HepG2 (cell line): ENCODE measurements around the gene COL9A2. TPM values are rescaled to one million over a fixed set of nuclear protein-coding genes. Genes with fewer than 3 reads are reported as not detected.

Experiments used
- ATAC-seq: fragments of 200-7000 bp; cut with Tn5 transposase; 3 replicates; pipeline ENCODE4 v1.9.1; 2020; ENCODE audit warnings: mild to moderate bottlenecking, moderate library complexity
- BruUV-seq: library from RNA; stranded (reverse); fragments of 400-500 nt; replicated peaks from 2 replicates; lab custom pipeline; 2021; lab: Mats Ljungman, UMichigan
- CTCF ChIA-PET: fragments of 300-600 bp; formaldehyde crosslinking; extraction: SDS; loops from one replicate; lab custom pipeline; 2021; ENCODE audit warnings: low total read pairs, inconsistent platforms, low intra/inter-chr PET ratio; lab: Yijun Ruan, JAX
- POLR2A ChIA-PET: fragments of 350-600 bp; sonication (Branson Sonifier 250); formaldehyde crosslinking; loops from one replicate; lab custom pipeline; 2020; ENCODE audit warnings: antibody characterized with exemption, inconsistent platforms; lab: Yijun Ruan, JAX
- DNase-seq: peaks from one replicate; pipeline ENCODE4 v3.0.0-alpha.2; 2015; ENCODE audit warnings: low spot score
- FAIRE-seq: peaks from 3 replicates; lab custom pipeline; 2011; peaks lifted over from hg19 to GRCh38; lab: Jason Lieb, UNC
- H2AFZ ChIP-seq: one replicate; pipeline ENCODE4 v1.6.1; 2011; ENCODE audit warnings: low read length, inconsistent platforms
- H3K27ac ChIP-seq: fragments of 300-600 bp; 3 replicates; pipeline ENCODE4 v1.8.0; 2011; ENCODE audit warnings: mixed run types, mild to moderate bottlenecking, mixed read lengths, low read length, inconsistent platforms; ENCODE audit not compliant: insufficient read depth; ENCODE audit errors: extremely low read length
- H3K27me3 ChIP-seq, 2 experiments: fragments of 200-600 bp in 1 of 2; 2 replicates in 1 of 2; 3 replicates in 1 of 2; pipeline versions ENCODE4 v1.6.0 to v1.8.0; 2011; ENCODE audit warnings: low read length in 2 of 2, mild to moderate bottlenecking in 2 of 2, moderate library complexity in 2 of 2, inconsistent platforms in 1 of 2; ENCODE audit not compliant: insufficient read depth in 2 of 2, control insufficient read depth in 1 of 2
- H3K36me3 ChIP-seq, 2 experiments: fragments of 200-600 bp in 1 of 2; replicated peaks in 1 of 2; 2 replicates in 1 of 2; 3 replicates in 1 of 2; pipeline versions ENCODE4 v1.5.1 to v1.8.0; 2011; ENCODE audit warnings: low read length in 2 of 2, inconsistent platforms in 1 of 2; ENCODE audit not compliant: insufficient read depth in 2 of 2, control insufficient read depth in 1 of 2
- H3K4me1 ChIP-seq: 2 replicates; pipeline ENCODE4 v1.5.1; 2012; ENCODE audit warnings: low read length, inconsistent platforms; ENCODE audit not compliant: insufficient read depth
- H3K4me2 ChIP-seq: 2 replicates; pipeline ENCODE4 v1.6.0; 2011; ENCODE audit warnings: low read depth, low read length, inconsistent platforms
- H3K4me3 ChIP-seq, 3 experiments: fragments of 200-600 bp in 1 of 3; sonication (generic), shearing (Covaris generic) in 1 of 3; replicated peaks in 1 of 3; 2 replicates each; pipeline ENCODE4 v1.5.1; 2011 to 2016; ENCODE audit warnings: low read length in 3 of 3, inconsistent platforms in 2 of 3, low read depth in 2 of 3, mild to moderate bottlenecking in 2 of 3, control low read depth in 1 of 3, mixed read lengths in 1 of 3; ENCODE audit not compliant: insufficient read depth in 1 of 3
- H3K79me2 ChIP-seq: one replicate; pipeline ENCODE4 v1.6.1; 2011; ENCODE audit warnings: low read length, inconsistent platforms; ENCODE audit not compliant: insufficient read depth
- H3K9ac ChIP-seq: 2 replicates; pipeline ENCODE4 v1.6.0; 2011; ENCODE audit warnings: mild to moderate bottlenecking, low read depth, low read length, inconsistent platforms; ENCODE audit not compliant: insufficient read depth
- H3K9me3 ChIP-seq: 2 replicates; pipeline ENCODE4 v1.5.1; 2012; ENCODE audit warnings: mild to moderate bottlenecking, low read length
- H4K20me1 ChIP-seq: 2 replicates; pipeline ENCODE4 v1.6.0; 2011; ENCODE audit warnings: inconsistent platforms, mild to moderate bottlenecking, low read length, moderate library complexity; ENCODE audit not compliant: insufficient read depth
- ESRRA ChIP-seq: sonication (generic); formaldehyde crosslinking; IDR thresholded peaks from 2 replicates; pipeline ENCODE4 v1.5.1; 2020; ENCODE audit warnings: mild to moderate bottlenecking, low read depth, missing genetic modification reagents
- RNF219 ChIP-seq: sonication (generic); formaldehyde crosslinking; IDR thresholded peaks from 2 replicates; pipeline ENCODE4 v1.5.0; 2020; ENCODE audit warnings: mild to moderate bottlenecking, missing genetic modification reagents
- STAG1 ChIP-seq: sonication (generic); formaldehyde crosslinking; IDR thresholded peaks from 2 replicates; pipeline ENCODE4 v1.4.0; 2020; ENCODE audit warnings: missing genetic modification reagents
- TRIM22 ChIP-seq: fragments of 450-650 bp; IDR thresholded peaks from 2 replicates; pipeline ENCODE4 v1.6.1; 2017
- ZBTB1 ChIP-seq: sonication (generic); formaldehyde crosslinking; IDR thresholded peaks from 2 replicates; pipeline ENCODE4 v1.4.0; 2020; ENCODE audit warnings: missing genetic modification reagents, borderline replicate concordance
- ZNF547 ChIP-seq: sonication (generic); formaldehyde crosslinking; IDR thresholded peaks from 2 replicates; pipeline ENCODE4 v1.5.1; 2020; ENCODE audit warnings: mild to moderate bottlenecking, missing genetic modification reagents
- WGBS: methylation state at CpG from one replicate; pipeline ENCODE4 v1.1.6; 2017; ENCODE audit warnings: low lambda C conversion rate; 5-methylcytosine and 5-hydroxymethylcytosine counted together
- in situ Hi-C: cut with HindIII; loops from 2 replicates; pipeline ENCODE4 v1.10.0; 2017; ENCODE audit warnings: low pct_unique_long_range_greater_than_20kb; ENCODE audit not compliant: extremely low pct_ligation_motif_present
- intact Hi-C: fragments of 100-400 bp; cut with micrococcal nuclease; formaldehyde crosslinking; loops from one replicate; pipeline ENCODE4 v1.10.0; 2022; ENCODE audit not compliant: unreplicated experiment
- polyA plus RNA-seq, 8 experiments: library from polyadenylated mRNA; depleted of rRNA in 3 of 8; stranded (reverse) in 7 of 8; unstranded in 1 of 8; fragments of >200 nt; fragmentation: Illumina TruSeq in 4 of 8; extraction: Trizol in 4 of 8; gene quantifications; 2 replicates each; pipeline versions ENCODE4 v1.2.1 to v1.2.3, GENCODE V29; 2011 to 2016; ENCODE audit warnings: low read depth in 4 of 8, missing spikeins in 1 of 8, mixed read lengths in 1 of 8; ENCODE audit not compliant: insufficient read depth in 1 of 8
- total RNA-seq, 5 experiments: library from RNA; depleted of rRNA; stranded (reverse); fragments of >200 nt; fragmentation: Illumina TruSeq; extraction: Trizol; gene quantifications; 2 replicates each; pipeline ENCODE4 v1.2.3, GENCODE V29; 2016; ENCODE audit warnings: low read depth in 1 of 5
- TF ChIP-seq, protein P1 (sequence below): sonication (generic); formaldehyde crosslinking; IDR thresholded peaks from 2 replicates; pipeline ENCODE4 v1.5.0; 2020; ENCODE audit warnings: mild to moderate bottlenecking, missing genetic modification reagents, moderate library complexity
- TF ChIP-seq, protein P2 (sequence below): sonication (generic); formaldehyde crosslinking; IDR thresholded peaks from 2 replicates; pipeline ENCODE4 v1.9.0; 2022; ENCODE audit warnings: missing genetic modification reagents, mild to moderate bottlenecking, borderline replicate concordance

COL9A2 gene
- total and polyA plus RNA-seq, 2 of the 13 experiments (the other 11 are each of a cell fraction or from before 2014, with no cell fraction given), result 20.2 to 26.9 TPM

- ATAC-seq, result no peak
- Histone ChIP-seq H3K4me3 (no peak overlapping the region), H3K4me2 (no peak overlapping the region), H4K20me1 (no peaks in the 10 kb centered on the region), H3K36me3 (peaks cover 3 to 13% of the 10 kb centered on the region in 2 experiments; a peak in 3 of 5 replicates), H3K9me3 (no peaks in the 10 kb centered on the region), H2AFZ (no peak overlapping the region), H3K4me1 (no peaks in the 10 kb centered on the region), H3K9ac (no peak overlapping the region), H3K27me3 (no peaks in the 10 kb centered on the region), H3K27ac (no peak overlapping the region), H3K79me2 (no peaks in the 10 kb centered on the region)
- 100% methylated on average over 2 of the region's 2 CpGs for WGBS
- BruUV-seq, result no TSS peak
- ChIA-PET POLR2A (interaction anchor here (1.8 kb wide), 1 partner anchor 9 kb away, joined by 4 read pairs; no protein-coding TSS in a partner anchor), CTCF (no interaction called here)
- in situ Hi-C loops, result no loop called here
- no peak for DNase-seq
- TF ChIP-seq ESRRA (CRISPR knock-in tag), result no peak
- TF ChIP-seq RNF219 (CRISPR knock-in tag), result no peak
- intact Hi-C loops, result no loop called here
- FAIRE-seq, result no peak
These were observed 11.2 kb downstream of the COL9A2 start for GRCh38 chr1:40305871-40306270.

DNA sequence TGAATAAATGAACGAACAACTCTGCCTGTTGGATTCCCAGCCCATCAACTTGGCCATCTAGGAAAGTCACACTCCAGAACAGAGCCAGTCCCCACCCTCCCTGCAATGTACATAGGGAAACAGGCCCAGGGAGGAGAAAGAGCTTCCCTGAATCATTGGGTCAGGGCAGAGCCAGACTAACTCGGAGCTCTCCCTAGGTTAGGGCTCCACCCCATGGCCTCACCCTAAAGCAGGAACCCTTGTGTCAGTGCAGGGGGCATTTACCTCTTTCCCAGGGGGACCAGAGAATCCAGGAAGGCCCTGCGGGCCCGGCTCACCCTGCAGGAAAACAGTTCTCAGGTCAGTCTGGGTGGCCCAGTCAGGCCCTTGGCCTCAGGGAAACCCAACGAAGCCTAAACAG is 11.6 kb downstream of the COL9A2 start:
- no peak overlapping the region for H3K4me2 ChIP-seq

More for the DNA sequence above, 11.6 kb downstream of the COL9A2 start:
- in situ Hi-C loops (no loop called here), intact Hi-C loops (no loop called here)
- ChIA-PET POLR2A (interaction anchor here (1.8 kb wide), 1 partner anchor 9 kb away, joined by 4 read pairs; no protein-coding TSS in a partner anchor), CTCF (no interaction called here)
- Histone ChIP-seq H3K9ac (no peak overlapping the region), H2AFZ (no peak overlapping the region), H3K36me3 (peaks cover 3 to 16% of the 10 kb centered on the region in 2 experiments; a peak in 3 of 5 replicates), H3K4me3 (no peak overlapping the region), H3K79me2 (no peaks in the 10 kb centered on the region), H3K27me3 (no peaks in the 10 kb centered on the region), H3K27ac (no peak overlapping the region), H4K20me1 (no peaks in the 10 kb centered on the region), H3K9me3 (no peaks in the 10 kb centered on the region), H3K4me1 (no peaks in the 10 kb centered on the region)
- DNase-seq (no peak), FAIRE-seq (no peak), ATAC-seq (no peak)
- TF ChIP-seq, protein P1, sequence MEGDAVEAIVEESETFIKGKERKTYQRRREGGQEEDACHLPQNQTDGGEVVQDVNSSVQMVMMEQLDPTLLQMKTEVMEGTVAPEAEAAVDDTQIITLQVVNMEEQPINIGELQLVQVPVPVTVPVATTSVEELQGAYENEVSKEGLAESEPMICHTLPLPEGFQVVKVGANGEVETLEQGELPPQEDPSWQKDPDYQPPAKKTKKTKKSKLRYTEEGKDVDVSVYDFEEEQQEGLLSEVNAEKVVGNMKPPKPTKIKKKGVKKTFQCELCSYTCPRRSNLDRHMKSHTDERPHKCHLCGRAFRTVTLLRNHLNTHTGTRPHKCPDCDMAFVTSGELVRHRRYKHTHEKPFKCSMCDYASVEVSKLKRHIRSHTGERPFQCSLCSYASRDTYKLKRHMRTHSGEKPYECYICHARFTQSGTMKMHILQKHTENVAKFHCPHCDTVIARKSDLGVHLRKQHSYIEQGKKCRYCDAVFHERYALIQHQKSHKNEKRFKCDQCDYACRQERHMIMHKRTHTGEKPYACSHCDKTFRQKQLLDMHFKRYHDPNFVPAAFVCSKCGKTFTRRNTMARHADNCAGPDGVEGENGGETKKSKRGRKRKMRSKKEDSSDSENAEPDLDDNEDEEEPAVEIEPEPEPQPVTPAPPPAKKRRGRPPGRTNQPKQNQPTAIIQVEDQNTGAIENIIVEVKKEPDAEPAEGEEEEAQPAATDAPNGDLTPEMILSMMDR (CRISPR knock-in tag), result peak; percentile 36
- no peak for TF ChIP-seq TRIM22
- TF ChIP-seq STAG1 (CRISPR knock-in tag), result 0 out of 2 replicates have a peak, but pooled peaks have one; percentile 30
- no peak for TF ChIP-seq ZBTB1 (CRISPR knock-in tag)
- TF ChIP-seq ZNF547 (CRISPR knock-in tag), result no peak
- TF ChIP-seq, protein P2, sequence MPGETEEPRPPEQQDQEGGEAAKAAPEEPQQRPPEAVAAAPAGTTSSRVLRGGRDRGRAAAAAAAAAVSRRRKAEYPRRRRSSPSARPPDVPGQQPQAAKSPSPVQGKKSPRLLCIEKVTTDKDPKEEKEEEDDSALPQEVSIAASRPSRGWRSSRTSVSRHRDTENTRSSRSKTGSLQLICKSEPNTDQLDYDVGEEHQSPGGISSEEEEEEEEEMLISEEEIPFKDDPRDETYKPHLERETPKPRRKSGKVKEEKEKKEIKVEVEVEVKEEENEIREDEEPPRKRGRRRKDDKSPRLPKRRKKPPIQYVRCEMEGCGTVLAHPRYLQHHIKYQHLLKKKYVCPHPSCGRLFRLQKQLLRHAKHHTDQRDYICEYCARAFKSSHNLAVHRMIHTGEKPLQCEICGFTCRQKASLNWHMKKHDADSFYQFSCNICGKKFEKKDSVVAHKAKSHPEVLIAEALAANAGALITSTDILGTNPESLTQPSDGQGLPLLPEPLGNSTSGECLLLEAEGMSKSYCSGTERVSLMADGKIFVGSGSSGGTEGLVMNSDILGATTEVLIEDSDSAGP (CRISPR knock-in tag), result no peak
- WGBS, result 96% methylated on average over 5 of the region's 5 CpGs
- no TSS peak for BruUV-seq
